HG02759 (cell line): ENCODE measurements around the gene XPR1.
"Not testable (repeated sequence)": the region's sequence is repeated elsewhere in the genome, so short reads cannot be mapped to it uniquely, and the experiment has no call there.

ENCODE experiments used
- ATAC-seq: cut with Tn5 transposase; IDR thresholded peaks from one replicate; pipeline ENCODE4 v1.9.1; 2021; ENCODE audit warnings: mild to moderate bottlenecking, moderate library complexity; ENCODE audit not compliant: unreplicated experiment

XPR1 gene

DNA sequence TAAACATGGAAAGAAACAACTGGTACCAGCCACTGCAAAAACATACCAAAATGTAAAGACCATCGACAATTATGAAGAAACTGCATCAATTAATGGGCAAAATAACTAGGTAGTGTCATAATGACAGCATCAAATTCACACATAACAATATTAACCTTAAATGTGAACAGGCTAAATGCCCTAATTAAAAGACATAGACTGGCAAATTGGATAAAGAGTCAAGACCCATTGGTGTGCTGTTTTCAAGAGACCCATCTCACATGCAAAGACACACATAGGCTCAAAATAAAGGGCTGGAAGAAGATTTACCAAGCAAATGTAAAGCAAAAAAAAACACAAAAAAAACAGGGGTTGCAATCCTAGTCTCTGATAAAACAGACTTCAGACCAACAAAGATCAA is 201.4 kb downstream of the XPR1 start:
- ATAC-seq, result not testable (repeated sequence)

- ATAC-seq, result no peak
Observed at GRCh38 chr1:180836449-180836848, 204.6 kb downstream of the XPR1 start.

DNA sequence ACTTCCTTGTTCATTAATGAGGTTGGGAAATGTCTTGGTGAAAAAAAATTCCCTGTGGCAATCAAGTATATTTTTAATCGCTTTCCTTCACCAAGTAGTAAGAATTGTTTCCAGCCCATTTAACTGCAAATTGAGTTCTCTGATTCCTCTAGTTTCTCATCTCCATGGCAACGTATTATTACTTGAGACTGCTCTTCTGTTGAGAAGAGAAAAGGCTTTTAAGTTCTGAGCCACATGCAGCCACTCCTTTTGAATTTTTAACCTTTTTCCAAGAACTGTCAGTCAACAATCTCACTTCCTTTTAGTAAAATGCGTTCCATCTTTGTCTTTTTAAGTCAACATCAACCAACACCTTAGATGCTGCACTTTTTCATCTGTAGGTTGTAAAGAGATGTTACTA is 205.2 kb downstream of the XPR1 start:
- ATAC-seq, result no peak

DNA sequence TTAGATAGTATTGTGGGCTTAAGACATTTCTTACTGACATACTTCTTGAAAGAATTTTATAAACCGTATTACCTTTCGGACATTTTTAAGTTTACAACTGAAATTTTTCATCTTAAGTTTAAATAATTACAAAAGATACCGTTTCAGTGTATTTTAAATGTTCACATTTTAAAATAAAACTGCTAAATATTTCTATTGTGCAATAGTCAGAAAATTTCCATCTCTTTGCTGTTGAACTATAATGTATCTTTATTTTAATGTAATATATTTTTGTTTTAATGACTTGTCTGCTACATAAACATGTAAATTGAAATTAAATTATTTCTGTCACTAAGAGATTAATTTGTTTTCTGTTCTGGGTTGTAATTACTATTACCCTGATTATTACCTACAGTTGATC is 206.7 kb downstream of the XPR1 start:
- ATAC-seq, result no peak

DNA sequence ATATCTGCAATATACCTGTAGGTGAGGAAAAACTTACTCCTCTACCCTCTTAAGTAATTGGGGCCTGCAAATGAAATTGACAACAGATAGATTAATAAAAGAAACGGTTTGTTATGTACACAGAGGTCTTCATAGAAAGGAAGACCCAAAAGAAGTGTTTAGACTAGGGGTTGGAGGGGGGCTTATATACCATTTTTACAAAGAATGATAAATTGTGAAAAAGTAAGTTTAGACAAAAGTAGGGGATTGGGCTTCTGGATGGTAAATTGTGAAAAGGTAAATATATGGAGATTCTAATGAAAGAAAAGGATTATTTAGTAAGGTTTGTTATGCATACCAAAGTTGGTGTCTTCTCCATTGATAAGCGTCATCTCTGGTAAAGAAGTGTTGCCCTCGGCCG is 207.7 kb downstream of the XPR1 start:
- no peak for ATAC-seq

- no peak for ATAC-seq
Observed at GRCh38 chr1:180841415-180841814, 209.6 kb downstream of the XPR1 start.

GRCh38 chr1:180842052-180842451 is 210.2 kb downstream of the XPR1 start:
- no peak for ATAC-seq

GRCh38 chr1:180842491-180843275 is 210.9 kb downstream of the XPR1 start:
- no peak for ATAC-seq

- no peak for ATAC-seq
Observed at GRCh38 chr1:180845352-180845751, 213.5 kb downstream of the XPR1 start.

DNA sequence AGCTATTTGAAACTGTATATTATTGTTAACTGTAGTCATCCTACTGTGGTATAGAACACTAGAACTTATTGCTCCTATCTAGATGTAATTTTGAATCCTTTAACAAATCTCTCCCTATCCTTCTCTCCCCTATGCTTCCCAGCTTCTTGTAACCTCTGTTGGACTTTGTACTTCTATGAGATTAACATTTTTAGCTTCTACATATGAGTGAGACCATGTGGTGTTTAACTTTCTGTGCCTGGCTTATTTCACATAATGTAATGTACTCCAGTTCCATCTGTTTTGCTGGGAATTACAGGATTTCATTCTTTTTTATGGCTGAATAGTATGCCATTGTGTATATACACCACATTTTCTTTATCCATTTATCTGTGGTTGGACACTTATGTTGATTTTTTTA is 216.4 kb downstream of the XPR1 start:
- ATAC-seq, result no peak

DNA sequence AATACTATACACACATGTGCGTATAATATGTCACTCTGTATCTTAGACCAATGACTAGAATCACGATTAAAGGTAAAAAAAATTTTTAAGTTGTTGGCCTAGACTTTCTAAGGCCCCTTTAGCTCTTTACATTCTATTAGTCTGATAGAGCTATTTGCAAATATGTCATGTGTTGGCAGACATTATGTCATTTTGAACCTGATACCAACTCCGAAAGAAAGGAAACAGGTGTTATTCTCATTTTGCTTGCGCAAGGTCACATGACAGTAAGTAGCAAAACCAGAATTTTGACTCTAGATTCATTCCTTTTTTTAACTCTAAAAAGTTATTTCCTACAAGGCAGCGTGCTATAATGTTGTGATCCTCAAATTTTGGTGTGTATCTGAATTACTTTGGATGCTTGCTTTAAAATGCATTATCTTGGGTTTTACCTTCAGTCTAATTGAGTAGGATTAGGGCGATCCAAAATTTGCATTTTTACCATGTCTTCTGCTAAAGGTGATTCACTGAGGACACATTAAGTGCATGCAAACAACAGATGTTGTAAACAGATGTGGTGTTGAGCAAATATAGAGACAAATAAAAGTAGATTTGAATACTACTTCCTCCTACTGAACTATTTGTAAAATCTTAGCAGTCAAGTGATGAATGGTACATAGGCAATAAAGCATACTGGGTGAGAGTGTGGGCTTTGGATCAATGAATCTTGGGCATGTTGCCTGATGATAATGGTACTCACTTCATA is 217.4 kb downstream of the XPR1 start:
- peak; percentile 58 for ATAC-seq

GRCh38 chr1:180851995-180852887 is 220.4 kb downstream of the XPR1 start:
- peak; percentile 46 for ATAC-seq

GRCh38 chr1:180854001-180854400 is 222.2 kb downstream of the XPR1 start:
- ATAC-seq, result no peak

DNA sequence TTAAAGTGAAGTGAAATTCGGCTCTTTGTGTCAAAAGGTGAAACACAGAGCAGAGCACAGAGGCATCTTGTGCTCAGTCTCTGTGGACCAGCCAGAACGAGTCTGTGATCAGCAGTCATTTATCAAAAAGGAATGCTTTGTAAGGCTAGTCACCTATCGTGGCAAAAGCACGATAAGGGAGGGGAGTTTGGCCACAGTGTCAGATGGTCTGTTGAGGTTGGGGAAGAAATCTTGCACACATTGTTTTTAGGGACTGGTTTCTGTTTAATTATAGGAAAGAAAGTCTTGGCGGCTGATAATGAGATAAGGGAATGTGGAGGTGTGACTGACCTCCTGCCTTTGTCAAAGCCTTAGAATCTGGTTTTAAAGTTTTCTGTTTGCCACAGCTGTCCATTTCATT is 222.6 kb downstream of the XPR1 start:
- no peak for ATAC-seq

- not testable (repeated sequence) for ATAC-seq
Observed at GRCh38 chr1:180857947-180858725, 226.3 kb downstream of the XPR1 start.

DNA sequence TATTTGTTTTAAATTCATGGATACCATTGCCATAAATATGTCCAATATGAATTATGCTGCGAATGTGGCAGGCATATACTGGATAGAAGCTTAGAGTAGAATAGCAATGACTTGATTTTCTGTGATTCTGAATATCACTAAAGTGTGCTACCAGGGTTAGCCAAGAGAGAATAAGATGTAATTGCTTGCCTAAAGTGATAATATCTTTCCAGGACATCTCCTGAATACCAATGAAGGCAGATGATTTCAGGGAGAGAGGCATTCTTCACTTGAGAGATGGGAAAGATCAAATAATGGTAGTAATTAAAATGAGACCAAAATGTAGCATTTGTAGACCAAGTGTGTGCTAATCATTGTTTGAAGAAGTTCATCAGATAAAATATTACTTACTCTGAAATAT is 227.5 kb downstream of the XPR1 start:
- no peak for ATAC-seq

DNA sequence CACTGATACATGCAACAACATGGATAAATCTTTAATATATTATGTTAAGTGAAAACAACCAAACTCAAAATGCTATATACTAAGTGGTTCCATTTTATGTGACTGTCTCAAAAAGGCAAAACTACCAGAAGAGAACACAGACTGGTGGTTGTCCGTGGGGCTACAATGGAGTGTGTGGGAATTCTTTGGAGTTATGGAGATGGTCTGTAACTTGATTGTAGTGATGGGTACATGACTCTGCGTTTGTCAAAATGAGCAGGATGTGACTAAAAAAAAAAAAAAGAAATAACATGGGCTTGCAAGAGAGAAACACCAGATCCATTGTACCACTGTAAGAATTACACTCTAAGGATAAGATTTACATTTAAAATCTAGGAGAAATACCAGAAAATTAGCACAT is 228.7 kb downstream of the XPR1 start:
- ATAC-seq, result no peak

- no peak for ATAC-seq
Observed at GRCh38 chr1:180862305-180862704, 230.5 kb downstream of the XPR1 start.

GRCh38 chr1:180863158-180863775 is 231.4 kb downstream of the XPR1 start:
- no peak for ATAC-seq
